Ascending aorta (tissue), 2 donors: Measurements from ENCODE around the gene MGAT5. TPM values are rescaled to one million over a fixed set of nuclear protein-coding genes. Genes with fewer than 3 reads are reported as not detected.

Experiments used
- DNase-seq, 2 donors: peaks; one replicate each; pipeline ENCODE4 v3.0.0-alpha.2; 2019; ENCODE audit warnings: low spot score in 2 of 2
- H3K27ac ChIP-seq, 2 donors: fragments of 200-600 bp; sonication (generic); one replicate each; pipeline ENCODE4 v1.5.1; 2016 to 2017; ENCODE audit warnings: mild to moderate bottlenecking in 1 of 2
- H3K27me3 ChIP-seq: fragments of 200-600 bp; sonication (generic); one replicate; pipeline ENCODE4 v1.5.1; 2017
- H3K36me3 ChIP-seq, 2 donors: fragments of 200-600 bp; sonication (generic); one replicate each; pipeline ENCODE4 v1.5.1; 2016
- H3K4me1 ChIP-seq, 2 donors: fragments of 200-600 bp; sonication (generic); one replicate each; pipeline ENCODE4 v1.5.1; 2016 to 2017; ENCODE audit warnings: mild to moderate bottlenecking in 1 of 2
- H3K4me3 ChIP-seq, 2 donors: fragments of 200-600 bp; sonication (generic); one replicate each; pipeline ENCODE4 v1.5.1; 2016 to 2017; ENCODE audit warnings: mild to moderate bottlenecking in 1 of 2
- H3K9me3 ChIP-seq, 2 donors: fragments of 200-600 bp; sonication (generic); one replicate each; pipeline ENCODE4 v1.5.1; 2016
- intact Hi-C: fragments of 100-400 bp; cut with DNase I; formaldehyde crosslinking; loops from one replicate; pipeline ENCODE4 v1.15.1; 2023
- total RNA-seq: library from RNA; depleted of rRNA; stranded (reverse); fragments of >200 nt; gene quantifications from one replicate; pipeline ENCODE4 v1.1.0, GENCODE V29; 2016
- TF ChIP-seq, protein P1 (sequence below), 3 experiments: fragments of 200-600 bp in 2 of 3; fragments of 450-650 bp in 1 of 3; sonication (generic) in 2 of 3; IDR thresholded peaks; one replicate each; pipeline ENCODE4 v1.5.1; 2016 to 2019; ENCODE audit warnings: antibody characterized with exemption in 3 of 3, mild to moderate bottlenecking in 1 of 3, moderate library complexity in 1 of 3

MGAT5 gene
- total RNA-seq, 1 donor from 2014 or later = 15.4 TPM

DNA sequence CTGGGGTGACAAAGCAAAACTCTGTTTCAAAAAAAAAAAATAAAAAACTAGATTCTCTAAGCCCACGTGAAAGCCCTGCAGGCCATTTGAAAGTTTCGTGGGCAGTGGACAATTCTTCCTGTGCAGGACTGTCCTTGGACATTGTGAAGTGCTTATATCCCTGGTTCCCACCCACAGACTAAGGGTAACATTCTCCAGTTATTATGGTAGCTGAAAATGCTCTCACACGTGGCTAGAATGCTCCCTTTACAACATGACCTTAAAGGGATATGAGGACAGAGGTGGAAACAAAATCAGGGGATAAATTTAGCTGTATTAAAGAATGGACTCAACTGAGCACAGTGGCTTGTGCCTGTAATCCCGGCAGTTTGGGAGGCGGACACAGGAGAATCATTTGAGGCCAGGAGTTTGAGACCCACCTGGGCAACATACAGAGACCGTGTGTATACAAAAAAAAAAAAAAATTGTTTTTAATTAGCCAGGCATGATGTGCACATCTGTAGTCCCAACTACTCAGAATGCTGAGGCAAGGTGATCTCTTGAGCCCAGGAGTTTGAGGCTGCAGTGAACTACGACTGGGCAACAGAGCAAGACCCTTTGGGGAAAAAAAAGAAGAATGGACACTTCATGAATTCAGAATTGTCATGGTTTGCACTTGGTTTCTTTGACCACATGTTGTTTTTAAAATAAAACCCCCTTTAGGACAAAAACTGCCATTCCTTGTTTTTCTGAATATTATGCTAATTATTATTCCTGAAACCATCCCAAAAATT lies 167.9 kb downstream of the MGAT5 start:
- Histone ChIP-seq H3K27ac (no peak overlapping the region), H3K9me3 (no peaks in the 10 kb centered on the region), H3K4me3 (no peak overlapping the region), H3K36me3 (peaks cover 0 to 3% of the 10 kb centered on the region in 2 donors), H3K27me3 (no peaks in the 10 kb centered on the region), H3K4me1 (no peaks in the 10 kb centered on the region)
- TF ChIP-seq, protein P1, sequence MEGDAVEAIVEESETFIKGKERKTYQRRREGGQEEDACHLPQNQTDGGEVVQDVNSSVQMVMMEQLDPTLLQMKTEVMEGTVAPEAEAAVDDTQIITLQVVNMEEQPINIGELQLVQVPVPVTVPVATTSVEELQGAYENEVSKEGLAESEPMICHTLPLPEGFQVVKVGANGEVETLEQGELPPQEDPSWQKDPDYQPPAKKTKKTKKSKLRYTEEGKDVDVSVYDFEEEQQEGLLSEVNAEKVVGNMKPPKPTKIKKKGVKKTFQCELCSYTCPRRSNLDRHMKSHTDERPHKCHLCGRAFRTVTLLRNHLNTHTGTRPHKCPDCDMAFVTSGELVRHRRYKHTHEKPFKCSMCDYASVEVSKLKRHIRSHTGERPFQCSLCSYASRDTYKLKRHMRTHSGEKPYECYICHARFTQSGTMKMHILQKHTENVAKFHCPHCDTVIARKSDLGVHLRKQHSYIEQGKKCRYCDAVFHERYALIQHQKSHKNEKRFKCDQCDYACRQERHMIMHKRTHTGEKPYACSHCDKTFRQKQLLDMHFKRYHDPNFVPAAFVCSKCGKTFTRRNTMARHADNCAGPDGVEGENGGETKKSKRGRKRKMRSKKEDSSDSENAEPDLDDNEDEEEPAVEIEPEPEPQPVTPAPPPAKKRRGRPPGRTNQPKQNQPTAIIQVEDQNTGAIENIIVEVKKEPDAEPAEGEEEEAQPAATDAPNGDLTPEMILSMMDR (IDR thresholded peaks at IDR 0.05) = no peak
- no peak for DNase-seq
- intact Hi-C loops = no loop called here

DNA sequence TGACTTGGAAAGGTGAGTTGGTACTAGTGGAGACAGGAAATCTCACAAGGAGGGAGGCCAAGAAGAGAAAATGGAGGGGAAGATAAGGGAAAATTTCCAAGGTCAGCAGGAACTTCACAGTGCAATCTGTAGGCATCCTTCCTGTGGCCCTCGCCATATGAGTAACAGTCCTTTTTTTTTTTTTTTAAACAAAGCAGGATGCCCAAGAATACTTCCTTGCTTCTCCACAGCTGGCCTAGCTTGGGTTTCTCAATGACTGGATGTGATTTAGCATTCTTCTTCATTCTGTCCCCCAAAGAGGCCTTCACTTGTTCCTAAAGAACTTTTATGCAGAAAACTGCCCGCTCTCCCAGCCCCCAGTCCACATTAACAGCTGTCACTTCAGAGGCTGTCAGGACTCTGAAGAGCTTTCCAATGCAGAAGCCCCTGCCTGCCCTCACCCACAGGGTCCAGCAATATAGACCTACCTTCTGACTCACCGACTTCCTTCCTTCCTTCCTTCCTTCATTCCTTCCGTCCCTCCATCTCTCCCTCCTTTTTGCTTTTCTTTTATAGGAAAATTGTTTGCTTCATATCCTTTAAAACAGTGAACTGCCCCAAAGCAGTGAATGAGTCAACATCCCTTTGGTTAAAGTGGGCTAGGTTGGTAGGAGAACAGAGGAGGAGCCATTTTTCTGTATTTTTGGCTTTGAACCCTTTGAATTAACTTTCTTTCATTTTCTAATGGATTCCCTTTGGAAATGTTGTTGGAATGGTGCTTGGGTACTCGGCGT lies 172.0 kb downstream of the MGAT5 start:
- intact Hi-C loops = no loop called here
- no peaks in the 10 kb centered on the region for H3K27me3 ChIP-seq
- H3K27ac ChIP-seq = no peak overlapping the region

DNA sequence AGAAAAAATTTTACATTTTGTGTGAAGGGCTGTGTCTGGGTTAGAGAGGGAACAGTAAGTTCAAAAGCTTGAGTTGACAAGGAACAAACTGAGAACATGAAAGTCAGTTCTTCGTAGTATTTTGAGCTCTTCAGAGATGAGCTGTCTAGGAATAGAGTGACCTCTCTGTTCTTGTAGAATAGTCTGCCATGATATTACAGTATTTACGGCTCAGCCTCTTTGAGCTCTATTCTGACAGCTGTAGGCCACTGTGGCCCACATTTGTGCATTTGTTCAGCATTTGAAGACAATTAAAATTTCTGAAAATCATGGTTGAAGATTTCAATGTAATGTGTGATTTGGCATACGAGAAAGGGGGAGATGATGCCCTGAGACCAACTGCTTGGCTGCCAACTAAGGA lies 172.8 kb downstream of the MGAT5 start:
- Histone ChIP-seq H3K27ac (no peak overlapping the region), H3K4me1 (no peaks in the 10 kb centered on the region), H3K4me3 (no peak overlapping the region), H3K27me3 (no peaks in the 10 kb centered on the region), H3K36me3 (peaks cover 10 to 15% of the 10 kb centered on the region in 2 donors), H3K9me3 (no peaks in the 10 kb centered on the region)
- TF ChIP-seq, protein P1 (IDR thresholded peaks at IDR 0.05) = no peak
- intact Hi-C loops = no loop called here
- DNase-seq = no peak

More for the DNA sequence above, 172.0 kb downstream of the MGAT5 start:
- TF ChIP-seq, protein P1 (IDR thresholded peaks at IDR 0.05) = no peak
- Histone ChIP-seq H3K9me3 (no peaks in the 10 kb centered on the region), H3K4me1 (no peaks in the 10 kb centered on the region), H3K4me3 (no peak overlapping the region), H3K36me3 (peaks cover 10 to 12% of the 10 kb centered on the region in 2 donors)
- DNase-seq = no peak

DNA sequence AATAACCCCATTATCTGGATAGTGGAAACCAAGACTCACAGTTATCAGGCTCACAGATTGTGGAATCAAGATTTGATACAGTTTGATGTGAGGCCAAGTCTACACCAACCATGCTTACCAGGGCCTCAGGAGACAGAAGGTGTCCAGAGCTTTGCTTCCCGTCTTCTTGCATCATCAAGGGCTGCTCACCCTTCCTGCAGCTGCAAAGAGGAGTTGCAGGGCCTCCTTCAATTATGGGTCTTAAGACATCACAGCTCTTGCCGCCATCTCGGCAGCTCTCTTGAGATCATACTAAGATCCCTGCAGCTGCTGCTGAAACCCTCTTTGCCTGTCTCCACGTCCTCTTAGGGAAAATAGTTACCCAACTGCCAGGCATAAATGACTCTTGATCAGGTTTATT lies 176.0 kb downstream of the MGAT5 start:
- no peak for DNase-seq
- H3K36me3 ChIP-seq = peaks cover 11 to 15% of the 10 kb centered on the region in 2 donors
- H3K27ac ChIP-seq = no peak overlapping the region
- intact Hi-C loops = no loop called here
- TF ChIP-seq, protein P1 (IDR thresholded peaks at IDR 0.05) = no peak
- H3K4me3 ChIP-seq = no peak overlapping the region
- no peaks in the 10 kb centered on the region for H3K9me3 ChIP-seq
- H3K27me3 ChIP-seq = no peaks in the 10 kb centered on the region
- no peaks in the 10 kb centered on the region for H3K4me1 ChIP-seq

DNA sequence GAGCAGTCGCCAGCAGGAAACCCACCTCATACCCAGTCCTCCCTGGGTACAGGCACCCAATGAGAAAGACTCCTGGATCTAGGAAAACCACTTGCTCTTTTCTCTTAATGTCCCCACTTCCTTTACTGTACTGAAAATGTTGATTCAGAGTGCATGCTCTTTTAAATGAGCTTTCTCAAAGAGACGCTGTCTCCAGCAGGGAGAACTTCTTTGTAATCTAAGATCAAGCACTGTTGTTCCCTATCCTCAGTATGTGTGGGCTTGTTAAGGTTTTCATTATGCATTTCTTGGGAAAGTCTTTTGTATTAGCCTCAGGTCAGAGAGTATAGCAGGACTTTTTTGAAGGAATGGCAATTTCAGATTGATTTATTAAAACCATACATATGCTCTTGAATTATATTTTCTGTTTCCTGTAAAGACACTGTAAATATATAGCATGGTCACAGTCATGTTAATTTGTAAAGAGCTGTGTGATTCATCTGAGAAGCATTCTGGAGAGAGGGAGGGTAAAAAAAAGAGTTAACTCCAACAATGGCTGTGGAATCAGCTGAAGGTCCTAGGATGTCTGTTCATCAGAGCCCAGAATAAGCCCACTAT lies 178.1 kb downstream of the MGAT5 start:
- H3K36me3 ChIP-seq = peaks cover 18 to 19% of the 10 kb centered on the region in 2 donors
- no peaks in the 10 kb centered on the region for H3K27me3 ChIP-seq
- no peaks in the 10 kb centered on the region for H3K9me3 ChIP-seq
- intact Hi-C loops = no loop called here
- H3K27ac ChIP-seq = no peak overlapping the region
- TF ChIP-seq, protein P1 (IDR thresholded peaks at IDR 0.05) = no peak
- H3K4me3 ChIP-seq = no peak overlapping the region
- DNase-seq = no peak
- no peaks in the 10 kb centered on the region for H3K4me1 ChIP-seq
